ENCODE results near the gene ATP5F1C.

DNA sequence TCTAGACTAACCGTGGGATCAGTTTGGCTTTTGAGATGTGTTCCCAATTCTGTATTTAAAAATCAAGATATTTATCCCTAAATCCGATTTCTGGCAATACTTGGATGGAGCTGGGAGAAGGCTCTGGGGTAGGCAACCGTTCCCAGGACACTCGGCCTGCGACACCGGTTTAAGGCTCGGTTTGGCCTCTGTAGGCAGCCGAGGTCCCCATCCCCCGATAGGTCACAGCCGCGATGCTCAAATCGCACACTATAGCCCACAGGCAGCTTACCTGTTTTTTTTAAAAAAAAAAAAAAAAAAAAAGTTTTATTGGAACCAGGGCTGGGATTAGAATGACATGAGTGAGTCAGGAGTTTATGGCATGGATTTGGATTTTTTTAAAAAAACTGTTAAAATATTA is 29.6 kb downstream of the ATP5F1C start:
- TF ChIP-seq, protein P1, sequence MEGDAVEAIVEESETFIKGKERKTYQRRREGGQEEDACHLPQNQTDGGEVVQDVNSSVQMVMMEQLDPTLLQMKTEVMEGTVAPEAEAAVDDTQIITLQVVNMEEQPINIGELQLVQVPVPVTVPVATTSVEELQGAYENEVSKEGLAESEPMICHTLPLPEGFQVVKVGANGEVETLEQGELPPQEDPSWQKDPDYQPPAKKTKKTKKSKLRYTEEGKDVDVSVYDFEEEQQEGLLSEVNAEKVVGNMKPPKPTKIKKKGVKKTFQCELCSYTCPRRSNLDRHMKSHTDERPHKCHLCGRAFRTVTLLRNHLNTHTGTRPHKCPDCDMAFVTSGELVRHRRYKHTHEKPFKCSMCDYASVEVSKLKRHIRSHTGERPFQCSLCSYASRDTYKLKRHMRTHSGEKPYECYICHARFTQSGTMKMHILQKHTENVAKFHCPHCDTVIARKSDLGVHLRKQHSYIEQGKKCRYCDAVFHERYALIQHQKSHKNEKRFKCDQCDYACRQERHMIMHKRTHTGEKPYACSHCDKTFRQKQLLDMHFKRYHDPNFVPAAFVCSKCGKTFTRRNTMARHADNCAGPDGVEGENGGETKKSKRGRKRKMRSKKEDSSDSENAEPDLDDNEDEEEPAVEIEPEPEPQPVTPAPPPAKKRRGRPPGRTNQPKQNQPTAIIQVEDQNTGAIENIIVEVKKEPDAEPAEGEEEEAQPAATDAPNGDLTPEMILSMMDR (IDR thresholded peaks at IDR 0.05 in 4 of 5, conservative IDR thresholded peaks at IDR 0.05 in 1 of 5), result no peak
- no peak for TF ChIP-seq POLR2A (IDR thresholded peaks at IDR 0.05)
